ENCODE data around the gene DLEC1.

GRCh38 chr3:38154625-38155255 is 115.7 kb downstream of the DLEC1 start:
- no peak for TF ChIP-seq REST (IDR thresholded peaks at IDR 0.05; ENCODE audit: borderline replicate concordance)
- TF ChIP-seq REST (CRISPR knock-in tag; IDR thresholded peaks at IDR 0.05; ENCODE audit: low read depth), result no peak
- TF ChIP-seq ID3 (CRISPR knock-in tag; IDR thresholded peaks at IDR 0.05), result no peak
- TF ChIP-seq ID3 (tag; IDR thresholded peaks at IDR 0.05), result no peak
- TF ChIP-seq POLR2AphosphoS5 (IDR thresholded peaks at IDR 0.05; ENCODE audit: control insufficient read depth, insufficient read depth, low read depth, low read length), result no peak
- no peak for TF ChIP-seq ZBTB33 (CRISPR knock-in tag; IDR thresholded peaks at IDR 0.05)
- TF ChIP-seq NFIC (IDR thresholded peaks at IDR 0.05), result no peak
- TF ChIP-seq ZBTB49 (CRISPR knock-in tag; IDR thresholded peaks at IDR 0.05; ENCODE audit: borderline replicate concordance), result no peak
- TF ChIP-seq EZH2 (IDR thresholded peaks at IDR 0.05; ENCODE audit: borderline replicate concordance, low read depth, low read length), result no peak
- no peak for TF ChIP-seq HBP1 (CRISPR knock-in tag; IDR thresholded peaks at IDR 0.05)
